Measurements from ENCODE around the gene MMP21.

Gene MMP21

DNA sequence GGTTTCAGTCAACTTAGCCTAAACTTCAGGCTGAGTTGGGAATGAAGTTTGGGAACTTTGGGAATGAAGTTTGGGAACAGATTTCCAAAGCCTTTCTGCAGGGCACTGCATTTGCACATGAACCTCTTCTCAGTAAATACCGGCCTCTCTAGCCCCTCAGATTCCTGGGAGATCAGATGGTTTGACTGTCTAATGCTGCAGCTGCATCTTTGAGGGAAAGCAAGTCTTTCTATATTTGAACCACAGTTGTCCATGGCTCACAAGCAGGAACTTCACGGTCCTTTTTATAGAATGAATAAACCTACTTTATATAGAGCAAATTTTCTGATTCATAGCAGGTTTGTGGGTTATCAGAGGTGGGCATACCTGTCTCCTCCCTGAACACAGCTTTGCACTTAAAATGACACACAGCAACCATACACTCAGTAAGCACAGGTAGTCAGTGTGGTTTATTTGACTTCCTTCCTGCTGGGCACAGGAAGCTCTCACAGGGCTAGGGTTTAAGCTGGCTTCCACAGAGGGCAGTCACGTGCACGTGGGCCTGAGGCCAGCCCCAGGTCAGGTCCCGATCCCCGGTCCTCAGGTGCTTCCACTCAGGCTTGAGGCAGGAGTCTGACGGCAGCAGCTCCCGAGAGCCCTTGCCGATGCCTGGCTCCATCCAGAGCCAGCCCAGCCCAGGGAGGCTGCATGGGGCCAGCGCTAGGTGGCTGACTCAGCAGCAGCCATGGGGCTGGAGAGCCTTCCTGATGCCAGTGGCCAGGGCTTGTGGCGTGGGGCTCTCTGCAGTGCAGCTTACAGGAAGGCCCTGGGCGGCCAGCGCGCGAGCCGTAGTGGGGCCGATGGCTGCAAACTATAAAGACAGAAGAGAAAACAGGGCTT lies 12.8 kb upstream of the MMP21 start:
- DNase-seq, result peak; percentile 19

DNA sequence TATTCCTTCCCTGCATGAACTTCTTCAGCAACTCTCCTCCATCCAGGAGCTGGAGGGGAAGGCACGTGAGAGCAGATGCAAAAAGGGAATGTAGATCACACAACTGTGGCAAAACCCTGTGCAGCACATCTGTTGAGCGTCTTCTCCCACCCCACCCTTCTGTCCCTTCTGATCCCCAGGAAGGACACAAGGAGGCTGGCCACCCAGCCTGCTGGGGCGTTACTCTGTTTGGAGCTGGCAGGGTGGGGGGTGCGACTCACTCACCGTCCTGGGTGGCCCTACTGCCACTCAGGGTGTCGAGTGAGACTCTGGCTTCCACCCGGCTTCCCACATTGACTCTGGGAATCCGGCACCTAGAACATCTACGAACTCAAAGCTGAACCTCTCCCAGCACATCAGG lies 10.2 kb upstream of the MMP21 start:
- DNase-seq, result no peak

DNA sequence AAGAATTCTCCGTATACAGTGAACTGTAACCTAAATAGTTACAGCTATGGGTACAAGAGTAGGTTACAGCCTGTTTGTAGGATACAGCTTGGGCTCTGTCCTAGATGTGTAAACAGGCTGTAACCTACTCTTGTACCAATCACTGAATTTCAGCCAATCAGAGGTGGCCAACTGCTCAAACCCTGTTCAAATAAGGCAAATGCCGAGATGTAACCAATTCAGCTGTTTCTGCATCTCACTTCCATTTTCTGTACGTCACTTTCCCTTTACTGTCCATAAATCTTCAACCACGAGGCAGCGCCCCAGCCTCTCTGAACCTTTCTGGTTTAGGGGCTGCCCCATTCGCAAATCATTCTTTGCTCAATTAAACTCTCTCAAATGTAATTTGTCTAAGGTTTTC lies 8.3 kb upstream of the MMP21 start:
- no peak for DNase-seq

- DNase-seq, result no peak
Observed at GRCh38 chr10:125783408-125783807, 7.8 kb upstream of the MMP21 start.

DNA sequence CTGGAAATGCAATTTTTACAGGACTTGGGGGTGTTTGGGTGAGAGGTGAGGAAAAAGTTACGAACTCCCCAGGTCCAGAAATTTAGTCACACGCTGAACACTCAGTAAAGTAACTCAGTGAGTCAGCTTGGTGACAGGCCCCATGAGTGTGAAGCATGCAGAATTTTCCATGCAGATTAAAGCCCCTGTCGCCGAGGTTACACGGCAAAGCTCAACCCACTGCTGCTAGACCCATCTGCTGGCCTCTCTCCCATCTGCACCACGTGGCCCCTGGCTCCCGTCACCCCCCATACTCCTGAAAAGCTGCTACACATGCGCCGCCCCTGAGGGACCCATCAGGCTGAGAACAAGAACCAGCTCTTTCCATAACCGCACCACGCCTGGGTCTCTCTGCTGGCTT lies 7.0 kb upstream of the MMP21 start:
- no peak for DNase-seq

- no peak for DNase-seq
Observed at GRCh38 chr10:125782054-125782453, 6.4 kb upstream of the MMP21 start.

DNA sequence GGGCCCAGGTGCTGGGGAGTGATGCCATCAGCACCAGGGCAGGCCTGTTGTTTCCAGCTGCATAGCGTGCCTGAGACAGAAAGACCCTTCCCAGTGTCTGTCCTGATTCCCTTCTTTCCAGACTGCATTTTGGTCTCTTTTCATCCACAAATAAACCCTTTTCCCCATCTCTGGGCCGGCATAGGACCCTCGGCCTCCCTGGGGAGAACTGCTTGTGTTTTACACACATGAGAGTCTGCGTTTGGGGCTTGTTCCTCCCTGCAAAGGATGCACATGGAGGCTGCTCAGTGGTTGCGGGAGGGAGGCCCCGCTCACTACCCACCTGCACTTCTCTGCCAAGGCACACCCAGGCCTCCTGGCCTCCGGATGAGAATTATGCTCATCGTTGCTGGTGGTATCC lies 5.8 kb upstream of the MMP21 start:
- DNase-seq, result no peak

- no peak for DNase-seq
Observed at GRCh38 chr10:125779403-125780327, 4.0 kb upstream of the MMP21 start.

DNA sequence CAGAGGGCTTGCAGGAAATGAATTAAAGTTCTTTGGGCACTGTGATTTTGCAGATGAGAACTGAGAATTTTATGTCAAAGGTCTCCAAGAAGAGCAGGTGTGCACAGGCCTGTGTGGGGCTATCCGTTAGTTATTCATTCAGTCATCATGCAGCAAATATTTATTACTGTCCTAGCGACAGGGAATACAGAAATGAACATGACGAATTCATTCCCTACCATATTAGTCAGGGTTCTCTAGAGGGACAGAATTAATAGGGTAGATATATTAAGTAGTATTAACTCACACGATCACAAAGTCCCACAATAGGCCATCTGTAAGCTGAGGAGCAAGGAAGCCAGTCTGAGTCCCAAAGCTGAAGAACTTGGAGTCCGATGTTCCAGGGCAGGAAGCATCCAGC lies 2.9 kb upstream of the MMP21 start:
- DNase-seq, result no peak

GRCh38 chr10:125777806-125778205 lies 2.2 kb upstream of the MMP21 start:
- no peak for DNase-seq

DNA sequence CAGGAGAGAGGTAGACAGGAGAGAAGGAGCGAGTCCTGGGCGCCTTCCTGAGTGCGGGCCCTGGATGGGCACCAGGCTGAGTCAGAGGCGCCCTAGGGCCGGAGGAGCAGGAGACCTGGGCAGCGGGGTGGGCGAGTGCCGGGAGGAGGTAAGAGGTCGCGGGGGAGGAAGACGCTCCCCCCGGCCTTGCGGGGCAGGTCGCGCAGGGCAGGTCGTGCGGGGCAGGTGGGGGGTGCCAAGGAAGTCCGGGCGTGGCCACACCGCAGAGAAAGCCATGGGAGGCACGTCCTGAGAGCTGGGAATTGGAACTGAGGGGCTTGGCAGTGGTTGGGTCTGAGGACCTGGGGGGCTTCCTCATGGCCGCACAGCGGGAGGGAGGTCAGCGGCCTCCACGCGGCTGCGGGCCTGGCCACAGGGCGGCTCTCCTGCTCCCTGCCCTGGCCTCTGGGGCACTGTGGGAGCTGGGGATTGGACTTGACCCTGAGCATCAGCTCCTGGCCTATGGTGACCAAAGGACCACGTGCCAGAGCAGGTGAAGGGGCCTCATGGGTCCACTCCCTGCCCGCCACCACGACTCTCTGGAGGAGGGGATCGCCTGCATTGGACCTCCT lies 935 bp downstream of the MMP21 start:
- no peak for DNase-seq

DNA sequence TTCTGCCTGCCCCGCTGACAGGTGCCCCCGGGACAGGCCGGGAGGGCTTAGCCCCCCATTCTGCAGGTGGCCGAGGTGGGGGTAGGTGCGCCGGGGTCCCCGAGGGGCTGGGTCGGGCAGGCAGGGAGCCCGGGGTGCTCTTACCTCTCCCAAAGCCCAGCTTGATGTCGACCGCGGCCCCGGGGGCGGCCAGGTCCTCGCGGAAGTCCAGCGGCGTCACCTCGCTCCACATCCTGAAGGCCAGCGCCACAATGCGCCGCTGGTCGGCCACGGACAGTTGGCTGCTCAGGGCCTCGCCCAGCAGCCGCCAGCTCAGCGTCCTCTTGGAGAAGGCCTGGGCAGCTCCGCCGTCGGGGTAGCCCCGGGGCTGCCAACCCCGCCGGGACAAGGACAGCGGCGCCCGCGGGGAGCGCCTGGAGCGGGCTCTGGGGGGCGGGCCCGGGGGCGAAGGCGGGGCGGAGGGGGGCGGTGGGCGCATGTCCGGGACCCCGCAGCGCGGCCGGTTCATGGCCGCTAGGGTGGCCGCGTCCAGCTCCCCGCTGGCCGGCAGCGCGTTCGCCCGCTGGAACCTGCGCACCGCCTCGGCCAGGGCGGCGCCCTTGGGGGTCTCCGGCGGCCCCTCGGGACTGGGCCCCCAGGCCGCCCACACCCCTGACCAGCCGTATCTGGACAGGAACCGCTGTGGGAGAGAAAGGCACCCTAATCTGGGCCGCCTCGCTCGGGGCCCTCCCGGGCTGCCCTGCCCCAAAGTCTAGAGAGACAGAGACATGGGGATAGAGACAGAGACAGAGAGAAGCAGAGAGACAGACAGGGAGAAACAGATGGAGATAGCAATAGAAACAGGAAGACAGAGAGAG lies 1.7 kb downstream of the MMP21 start:
- DNase-seq, result no peak

DNA sequence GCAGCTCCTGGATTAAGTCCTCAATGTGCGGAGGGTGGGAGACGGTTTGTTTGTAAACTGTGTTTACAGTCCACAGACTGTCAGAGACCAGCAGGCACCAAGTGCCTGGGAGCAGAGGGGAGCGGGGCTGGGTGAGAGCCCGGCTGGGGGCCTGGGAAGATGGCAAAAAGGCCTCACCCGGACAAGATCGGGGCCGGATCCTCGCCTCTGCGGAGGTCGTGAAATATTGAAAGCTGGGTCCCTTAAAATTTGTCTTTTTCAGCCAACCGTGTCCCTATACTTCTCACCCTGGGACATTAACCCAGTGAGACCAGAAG lies 2.8 kb downstream of the MMP21 start:
- DNase-seq, result no peak

DNA sequence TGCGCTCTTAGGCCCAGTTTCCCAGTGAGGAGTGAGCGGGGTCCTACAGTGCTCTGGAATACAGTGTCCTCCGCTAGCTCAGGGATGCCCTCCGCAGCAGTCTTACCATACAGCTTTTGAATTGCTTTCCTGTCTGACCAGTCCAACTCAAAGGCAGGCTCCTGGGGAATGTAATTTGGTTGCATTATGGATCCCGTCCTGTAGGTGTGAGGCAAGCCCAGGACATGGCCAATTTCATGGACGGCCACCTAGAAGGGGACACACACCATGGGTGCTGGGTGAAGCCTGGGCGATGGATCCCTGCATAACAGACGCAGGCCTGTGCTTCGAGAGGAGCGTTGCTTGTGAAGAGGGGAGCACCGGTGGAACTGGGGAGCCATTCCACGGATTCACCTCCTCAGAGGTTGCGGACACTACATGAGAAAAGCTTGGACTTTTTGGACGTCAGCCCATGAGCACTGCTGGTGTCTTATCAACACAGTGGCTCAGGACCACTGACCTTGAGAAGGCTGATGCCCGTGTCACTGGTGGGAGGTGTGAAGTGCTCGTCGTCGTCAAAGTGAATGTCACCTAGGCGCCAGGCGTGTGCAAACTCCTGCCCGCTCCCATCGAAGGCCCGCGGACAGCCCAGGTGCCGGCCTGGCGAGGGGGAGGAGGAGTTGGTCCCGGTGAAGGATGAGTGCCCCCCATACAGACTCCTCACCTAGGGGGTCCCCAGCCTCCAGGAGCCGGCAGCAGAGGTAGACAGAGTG lies 3.3 kb downstream of the MMP21 start:
- DNase-seq, result no peak

GRCh38 chr10:125770844-125771243 lies 4.8 kb downstream of the MMP21 start:
- no peak for DNase-seq

DNA sequence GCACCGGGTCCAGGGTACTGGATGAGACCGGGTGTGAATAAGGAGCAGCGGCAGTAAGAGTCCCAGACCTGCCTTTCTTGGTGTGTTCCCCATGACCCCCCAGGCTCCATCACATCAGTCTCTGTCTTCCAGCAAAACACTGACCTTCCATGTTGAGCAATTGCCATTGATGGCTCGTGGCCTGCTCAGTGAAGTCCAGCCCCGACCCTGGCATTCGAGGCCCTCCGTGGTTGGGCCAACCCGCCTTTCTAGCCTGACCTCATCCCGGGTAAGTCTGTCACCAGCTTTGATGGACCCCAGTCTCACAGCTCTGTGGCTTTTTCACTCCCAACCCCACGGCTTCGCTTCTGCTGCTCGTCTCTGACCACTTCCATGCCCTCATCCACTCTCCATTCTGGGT lies 6.4 kb downstream of the MMP21 start:
- DNase-seq, result no peak

GRCh38 chr10:125768219-125768855 lies 7.3 kb downstream of the MMP21 start:
- DNase-seq, result no peak

DNA sequence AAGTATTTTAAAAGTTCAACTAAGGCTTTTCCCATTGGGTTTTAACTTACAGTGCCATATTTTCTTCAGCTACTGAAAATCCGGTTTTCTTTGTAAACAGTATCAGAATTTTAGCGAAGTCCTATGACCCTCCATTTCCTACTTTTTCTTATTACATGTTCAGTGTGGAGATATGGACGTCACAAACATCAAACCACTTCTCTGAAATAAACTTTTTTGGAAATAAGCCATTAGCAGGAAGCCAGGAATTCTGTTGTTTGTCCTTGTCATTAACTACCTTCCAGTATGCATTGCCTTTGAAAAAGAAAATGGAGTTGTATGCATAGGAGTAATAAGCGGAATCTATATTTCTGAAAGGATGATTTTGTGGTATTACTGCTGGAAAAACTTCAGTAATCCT lies 9.1 kb downstream of the MMP21 start:
- DNase-seq, result no peak

GRCh38 chr10:125765835-125766234 lies 9.8 kb downstream of the MMP21 start:
- no peak for DNase-seq

DNA sequence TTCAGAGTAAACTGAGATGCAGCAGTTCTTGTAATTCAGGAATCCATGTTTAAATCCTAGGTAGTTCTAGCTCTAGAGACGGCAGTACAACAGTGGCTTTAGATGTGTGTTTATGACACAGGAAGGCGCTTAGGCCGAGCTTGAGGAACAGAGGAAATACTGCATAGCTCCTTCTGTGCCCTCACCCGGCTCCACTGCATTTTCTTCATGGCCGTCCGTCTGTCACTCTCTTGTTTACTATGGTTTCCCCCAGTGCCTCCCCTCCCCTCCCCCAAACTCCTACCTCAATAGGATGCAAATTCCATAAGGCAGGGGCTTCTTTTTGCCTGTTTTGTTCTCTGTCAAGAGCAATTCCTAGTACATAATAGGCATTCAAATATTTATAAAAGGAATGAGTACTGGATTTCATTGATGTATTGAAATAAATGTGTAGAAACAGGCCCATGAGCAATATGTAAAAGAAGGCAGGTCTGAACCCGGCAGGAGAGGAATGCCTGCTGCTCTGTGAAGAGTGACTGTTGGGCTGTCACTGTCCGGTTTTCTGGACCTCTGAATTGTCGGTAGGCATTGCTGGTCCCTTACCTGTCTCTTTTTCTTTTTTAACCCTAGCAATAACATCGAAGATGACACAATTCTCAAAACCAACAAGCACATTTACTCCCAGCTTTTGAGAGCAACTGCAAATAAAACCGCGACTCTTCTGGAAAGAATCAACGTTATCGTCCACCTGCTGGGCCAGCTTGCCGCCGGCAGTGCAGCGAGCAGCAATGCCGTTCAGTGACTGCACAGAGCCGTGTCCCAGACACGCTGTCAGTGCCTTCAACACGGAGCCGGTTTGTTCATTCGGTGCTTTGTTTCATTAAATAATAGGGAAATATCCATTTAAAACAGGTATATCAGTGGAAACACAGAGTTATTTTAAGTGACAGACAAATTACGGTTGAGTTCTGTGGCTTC lies 12.7 kb downstream of the MMP21 start:
- no peak for DNase-seq
